GM12878 (cell line): ENCODE measurements around the gene CDC42EP3. TPM values are rescaled to one million over a fixed set of nuclear protein-coding genes. Genes with fewer than 3 reads are reported as not detected.

Experiments
- ATF3 ChIP-seq: IDR thresholded peaks from 2 replicates; pipeline ENCODE4 v1.6.1; 2011; ENCODE audit warnings: low read depth, mild to moderate bottlenecking, low read length, moderate library complexity, borderline replicate concordance; ENCODE audit errors: extremely low read depth
- BMI1 ChIP-seq: fragments of 450-650 bp; IDR thresholded peaks from 2 replicates; pipeline ENCODE4 v1.6.1; 2016; ENCODE audit warnings: mild to moderate bottlenecking, moderate library complexity, borderline replicate concordance
- CBX3 ChIP-seq: fragments of 200-600 bp; sonication (generic); IDR thresholded peaks from 2 replicates; pipeline ENCODE4 v1.6.1; 2016; ENCODE audit warnings: low read depth, borderline replicate concordance
- FOXM1 ChIP-seq: IDR thresholded peaks from 2 replicates; pipeline ENCODE4 v1.6.1; 2012; ENCODE audit warnings: low read depth, mild to moderate bottlenecking, inconsistent platforms, low read length, moderate library complexity
- JUND ChIP-seq: IDR thresholded peaks from 2 replicates; pipeline ENCODE4 v1.6.1; 2012; ENCODE audit warnings: low read depth, mild to moderate bottlenecking, low read length, improper control_type of control experiment, moderate library complexity
- KDM1A ChIP-seq: fragments of 200-600 bp; sonication (generic); IDR thresholded peaks from 2 replicates; pipeline ENCODE4 v1.6.1; 2016; ENCODE audit warnings: borderline replicate concordance
- KLF5 ChIP-seq: fragments of 450-650 bp; IDR thresholded peaks from 2 replicates; pipeline ENCODE4 v1.6.1; 2014; ENCODE audit warnings: mild to moderate bottlenecking; ENCODE audit not compliant: partially characterized antibody
- MEF2A ChIP-seq: IDR thresholded peaks from 2 replicates; pipeline ENCODE4 v1.6.1; 2011; ENCODE audit warnings: low read depth, mild to moderate bottlenecking, low read length, moderate library complexity; ENCODE audit not compliant: insufficient read depth
- MTA2 ChIP-seq: fragments of 450-650 bp; IDR thresholded peaks from 2 replicates; pipeline ENCODE4 v1.6.1; 2016; ENCODE audit warnings: low read depth, mild to moderate bottlenecking, moderate library complexity
- NBN ChIP-seq: fragments of 450-650 bp; IDR thresholded peaks from 2 replicates; pipeline ENCODE4 v1.6.1; 2016
- NFYA ChIP-seq: IDR thresholded peaks from 2 replicates; pipeline ENCODE4 v1.6.1; 2011; ENCODE audit warnings: low read depth, mild to moderate bottlenecking, low read length, improper control_type of control experiment, borderline replicate concordance
- NRF1 ChIP-seq: conservative IDR thresholded peaks from 2 replicates; pipeline ENCODE4 v1.6.1; 2011; ENCODE audit warnings: mild to moderate bottlenecking, low read depth, low read length, improper control_type of control experiment
- PAX8 ChIP-seq: fragments of 450-650 bp; IDR thresholded peaks from 2 replicates; pipeline ENCODE4 v1.6.1; 2017; ENCODE audit warnings: mild to moderate bottlenecking, moderate library complexity
- PML ChIP-seq: IDR thresholded peaks from 2 replicates; pipeline ENCODE4 v1.6.1; 2012; ENCODE audit warnings: low read length, inconsistent platforms
- POLR2AphosphoS2 ChIP-seq: IDR thresholded peaks from 2 replicates; pipeline ENCODE4 v1.6.1; 2011; ENCODE audit warnings: low read depth, mild to moderate bottlenecking, low read length, improper control_type of control experiment, moderate library complexity
- RAD51 ChIP-seq: fragments of 450-650 bp; IDR thresholded peaks from 2 replicates; pipeline ENCODE4 v1.6.1; 2016; ENCODE audit warnings: moderate library complexity, mild to moderate bottlenecking, inconsistent platforms
- RBBP5 ChIP-seq: fragments of 200-600 bp; sonication (generic); conservative IDR thresholded peaks from 2 replicates; pipeline ENCODE4 v1.6.1; 2016
- REST ChIP-seq: IDR thresholded peaks from 2 replicates; pipeline ENCODE4 v1.6.1; 2012; ENCODE audit warnings: mild to moderate bottlenecking, low read depth, low read length
- SIN3A ChIP-seq: IDR thresholded peaks from 2 replicates; pipeline ENCODE4 v1.6.1; 2012; ENCODE audit warnings: low read depth, low read length, improper control_type of control experiment
- SMAD5 ChIP-seq: IDR thresholded peaks from 2 replicates; pipeline ENCODE4 v1.6.1; 2016; ENCODE audit warnings: antibody characterized with exemption, low read depth
- SPI1 ChIP-seq: IDR thresholded peaks from 2 replicates; pipeline ENCODE4 v1.6.1; 2011; ENCODE audit warnings: low read depth, mild to moderate bottlenecking, low read length, moderate library complexity, borderline replicate concordance; ENCODE audit not compliant: insufficient read depth
- SRF ChIP-seq, 2 experiments: IDR thresholded peaks; 2 replicates each; pipeline ENCODE4 v1.6.1; 2011; ENCODE audit warnings: low read depth in 2 of 2, low read length in 2 of 2, mild to moderate bottlenecking in 1 of 2, moderate library complexity in 1 of 2
- STAT3 ChIP-seq: IDR thresholded peaks from 2 replicates; pipeline ENCODE4 v1.6.1; 2011; ENCODE audit warnings: low read depth, low read length, improper control_type of control experiment
- SUPT20H ChIP-seq: IDR thresholded peaks from 2 replicates; pipeline ENCODE4 v1.6.1; 2011; ENCODE audit warnings: low read depth, mild to moderate bottlenecking, low read length, moderate library complexity, borderline replicate concordance; ENCODE audit not compliant: control insufficient read depth
- USF1 ChIP-seq: IDR thresholded peaks from 2 replicates; pipeline ENCODE4 v1.6.1; 2011; ENCODE audit warnings: borderline replicate concordance, low read depth, mild to moderate bottlenecking, moderate library complexity, mixed read lengths, low read length; ENCODE audit not compliant: insufficient read depth; ENCODE audit errors: extremely low read length
- YY1 ChIP-seq: IDR thresholded peaks from 2 replicates; pipeline ENCODE4 v1.6.1; 2011; ENCODE audit warnings: low read depth, mild to moderate bottlenecking, low read length
- ZBED1 ChIP-seq: IDR thresholded peaks from 2 replicates; pipeline ENCODE4 v1.6.1; 2016; ENCODE audit warnings: borderline replicate concordance
- ZNF207 ChIP-seq: fragments of 450-650 bp; IDR thresholded peaks from 2 replicates; pipeline ENCODE4 v1.6.1; 2014; ENCODE audit warnings: antibody characterized with exemption, mild to moderate bottlenecking, borderline replicate concordance
- ZNF217 ChIP-seq: fragments of 450-650 bp; IDR thresholded peaks from 2 replicates; pipeline ENCODE4 v1.6.1; 2017; ENCODE audit warnings: antibody characterized with exemption, mild to moderate bottlenecking
- ZNF384 ChIP-seq: IDR thresholded peaks from 2 replicates; pipeline ENCODE4 v1.6.1; 2012; ENCODE audit warnings: low read depth, mild to moderate bottlenecking, low read length, improper control_type of control experiment, borderline replicate concordance
- ZZZ3 ChIP-seq: IDR thresholded peaks from 2 replicates; pipeline ENCODE4 v1.6.1; 2011; ENCODE audit warnings: low read depth; ENCODE audit not compliant: control insufficient read depth, insufficient read length
- polyA plus RNA-seq, 11 experiments: library from polyadenylated mRNA; depleted of rRNA in 4 of 11; unstranded in 6 of 11; stranded (reverse) in 5 of 11; fragments of >200 nt; fragmentation: Nextera tagmentation in 4 of 11; fragmentation: Illumina TruSeq in 1 of 11; extraction: Ambion mirVana in 4 of 11; extraction: Trizol in 1 of 11; gene quantifications; 1 replicate in 1 of 11; 2 replicates in 10 of 11; pipeline versions ENCODE4 v1.2.1 to v1.2.3, GENCODE V29; 2011 to 2016; ENCODE audit warnings: inconsistent platforms in 2 of 11, missing spikeins in 2 of 11, low read depth in 1 of 11
- total RNA-seq, 4 experiments: library from RNA; depleted of rRNA in 3 of 4; stranded (reverse); fragments of >200 nt in 3 of 4; fragmentation: Illumina TruSeq in 1 of 4; extraction: Trizol in 1 of 4; gene quantifications; 2 replicates each; pipeline versions ENCODE4 v1.2.1 to v1.2.3, GENCODE V29; 2013 to 2021

The CDC42EP3 gene
- total and polyA plus RNA-seq, 10 of the 15 experiments (the other 5 are each of a cell fraction or from before 2014, with no cell fraction given), result 11.8 to 86.9 (median 52.9) TPM

GRCh38 chr2:37600735-37601134 lies 70.7 kb downstream of the CDC42EP3 start (continued):
- TF ChIP-seq POLR2AphosphoS2, result no peak
- TF ChIP-seq USF1, result no peak
- no peak for TF ChIP-seq ZBED1
- TF ChIP-seq SIN3A, result no peak
- TF ChIP-seq SMAD5, result no peak
- no peak for TF ChIP-seq MEF2A
- no peak for TF ChIP-seq ZNF384
- no peak for TF ChIP-seq ATF3
- no peak for TF ChIP-seq RBBP5
- TF ChIP-seq ZZZ3, result no peak
- TF ChIP-seq KDM1A, result no peak
- TF ChIP-seq KLF5, result no peak
- TF ChIP-seq SRF (IDR thresholded peaks at IDR 0.05; ENCODE audit: low read depth in 2 of 2, low read length in 2 of 2), result no peak
- TF ChIP-seq BMI1, result peak; percentile 50; the same call in 1 of the 2 replicates
- TF ChIP-seq ZNF207, result no peak
- 0 out of 2 replicates have a peak, but pooled peaks have one; percentile 44 for TF ChIP-seq ZNF217
- TF ChIP-seq REST, result no peak
- TF ChIP-seq CBX3, result no peak
- no peak for TF ChIP-seq JUND
- no peak for TF ChIP-seq NFYA
- no peak for TF ChIP-seq STAT3
- TF ChIP-seq SUPT20H, result no peak
- TF ChIP-seq PAX8, result no peak
- no peak for TF ChIP-seq RAD51
- 0 out of 2 replicates have a peak, but pooled peaks have one; percentile 26 for TF ChIP-seq NBN
- no peak for TF ChIP-seq NRF1
- no peak for TF ChIP-seq YY1
- peak; percentile 77 for TF ChIP-seq MTA2
- TF ChIP-seq SPI1, result peak; percentile 95
- no peak for TF ChIP-seq PML
- peak; percentile 72 for TF ChIP-seq FOXM1
